SK-N-SH (cell line): ENCODE data around the gene MAPRE2. TPM values are rescaled to one million over a fixed set of nuclear protein-coding genes. Genes with fewer than 3 reads are reported as not detected.

Source experiments
- CTCF ChIA-PET: fragments of 300-600, 350-600 bp; formaldehyde crosslinking; extraction: SDS; loops from one replicate; lab custom pipeline; 2021; lab: Yijun Ruan, JAX
- POLR2A ChIA-PET: fragments of 350-600 bp; sonication (Branson Sonifier 250); formaldehyde crosslinking; extraction: SDS; loops from one replicate; lab custom pipeline; 2020; ENCODE audit warnings: antibody characterized with exemption, inconsistent platforms; lab: Yijun Ruan, JAX
- DNase-seq: peaks from one replicate; pipeline ENCODE4 v3.0.0; 2012
- H2AFZ ChIP-seq: fragments of 200-600 bp; sonication (generic); 2 replicates; pipeline ENCODE4 v1.8.1; 2016; ENCODE audit warnings: antibody characterized with exemption, mild to moderate bottlenecking, low read depth
- H3F3A ChIP-seq: fragments of 200-600 bp; sonication (generic); replicated peaks from 2 replicates; pipeline ENCODE3; 2016; ENCODE audit warnings: antibody characterized with exemption, mild to moderate bottlenecking; ENCODE audit not compliant: insufficient read depth
- H3K27ac ChIP-seq, 2 experiments: fragments of 200-500 bp in 1 of 2; fragments of 200-600 bp in 1 of 2; sonication (Bioruptor generic) in 1 of 2; sonication (generic), shearing (Covaris generic) in 1 of 2; 2 replicates each; pipeline versions ENCODE4 v1.5.1 to v1.6.1; 2014 to 2016; ENCODE audit warnings: low read depth in 2 of 2, inconsistent platforms in 1 of 2, low read length in 1 of 2, mild to moderate bottlenecking in 1 of 2, mixed read lengths in 1 of 2
- H3K27me3 ChIP-seq: fragments of 200-600 bp; sonication (generic), shearing (Covaris generic); 2 replicates; pipeline ENCODE4 v1.6.1; 2016; ENCODE audit warnings: mixed run types; ENCODE audit not compliant: insufficient read depth
- H3K36me3 ChIP-seq, 2 experiments: fragments of 200-500 bp in 1 of 2; fragments of 200-600 bp in 1 of 2; sonication (Bioruptor generic) in 1 of 2; sonication (generic) in 1 of 2; replicated peaks in 1 of 2; 2 replicates each; pipeline versions ENCODE3 to v1.5.1; 2014 to 2016; ENCODE audit warnings: low read length in 1 of 2, mild to moderate bottlenecking in 1 of 2; ENCODE audit not compliant: insufficient read depth in 2 of 2, control insufficient read depth in 1 of 2
- H3K4me1 ChIP-seq, 2 experiments: fragments of 200-500 bp in 1 of 2; fragments of 200-600 bp in 1 of 2; sonication (Bioruptor generic) in 1 of 2; sonication (generic), shearing (Covaris generic) in 1 of 2; 2 replicates each; pipeline versions ENCODE4 v1.5.1 to v1.6.1; 2014 to 2016; ENCODE audit warnings: low read depth in 1 of 2, low read length in 1 of 2, mixed run types in 1 of 2; ENCODE audit not compliant: insufficient read depth in 2 of 2, control insufficient read depth in 1 of 2
- H3K4me2 ChIP-seq: fragments of 200-600 bp; sonication (generic), shearing (Covaris generic); 2 replicates; pipeline ENCODE4 v1.6.1; 2017; ENCODE audit warnings: mixed run types
- H3K4me3 ChIP-seq, 2 experiments: fragments of 200-500 bp in 1 of 2; fragments of 200-600 bp in 1 of 2; sonication (Bioruptor generic) in 1 of 2; sonication (generic), shearing (Covaris generic) in 1 of 2; 2 replicates each; pipeline versions ENCODE4 v1.5.1 to v1.8.1; 2014 to 2016; ENCODE audit warnings: low read depth in 2 of 2, inconsistent platforms in 1 of 2, low read length in 1 of 2, mild to moderate bottlenecking in 1 of 2, mixed read lengths in 1 of 2, moderate library complexity in 1 of 2
- H3K79me2 ChIP-seq: fragments of 200-600 bp; sonication (generic); 2 replicates; pipeline ENCODE4 v1.8.1; 2017; ENCODE audit warnings: mild to moderate bottlenecking; ENCODE audit not compliant: insufficient read depth
- H3K9ac ChIP-seq: fragments of 200-600 bp; sonication (generic); 2 replicates; pipeline ENCODE4 v1.6.1; 2017; ENCODE audit warnings: mixed run types
- H3K9me2 ChIP-seq: fragments of 200-600 bp; sonication (generic); 2 replicates; pipeline ENCODE4 v1.6.1; 2017; ENCODE audit warnings: mixed run types
- H3K9me3 ChIP-seq: fragments of 200-600 bp; sonication (generic); 2 replicates; pipeline ENCODE4 v1.6.1; 2017; ENCODE audit warnings: mixed run types, mild to moderate bottlenecking, moderate library complexity
- H4K20me1 ChIP-seq: fragments of 200-600 bp; sonication (generic); 2 replicates; pipeline ENCODE4 v1.6.1; 2017; ENCODE audit warnings: mild to moderate bottlenecking, mixed run types; ENCODE audit not compliant: insufficient read depth
- CHD2 ChIP-seq: fragments of 150-350 bp; IDR thresholded peaks from 2 replicates; pipeline ENCODE4 v1.6.1; 2018; ENCODE audit warnings: low read length; ENCODE audit not compliant: partially characterized antibody
- EP300 ChIP-seq, 2 experiments: IDR thresholded peaks; 2 replicates each; pipeline versions ENCODE4 v1.4.0 to v1.6.1; 2012; ENCODE audit warnings: borderline replicate concordance in 1 of 2, low read depth in 1 of 2, low read length in 1 of 2
- FOSL2 ChIP-seq: IDR thresholded peaks from 2 replicates; pipeline ENCODE4 v1.4.0; 2012; ENCODE audit warnings: low read depth, mild to moderate bottlenecking, moderate library complexity, borderline replicate concordance
- FOXM1 ChIP-seq: IDR thresholded peaks from 2 replicates; pipeline ENCODE4 v1.4.0; 2012; ENCODE audit warnings: low read depth, mild to moderate bottlenecking
- GATA2 ChIP-seq: sonication (generic); formaldehyde crosslinking; IDR thresholded peaks from 2 replicates; pipeline ENCODE4 v1.5.0; 2020; ENCODE audit warnings: mild to moderate bottlenecking, missing genetic modification reagents
- JUND ChIP-seq: IDR thresholded peaks from 2 replicates; pipeline ENCODE4 v1.4.0; 2012
- MAX ChIP-seq: IDR thresholded peaks from 2 replicates; pipeline ENCODE4 v1.4.0; 2012; ENCODE audit warnings: low read depth
- MEF2A ChIP-seq: IDR thresholded peaks from 2 replicates; pipeline ENCODE4 v1.4.0; 2012; ENCODE audit warnings: low read depth, borderline replicate concordance
- NRF1 ChIP-seq: IDR thresholded peaks from 2 replicates; pipeline ENCODE4 v1.6.1; 2012; ENCODE audit warnings: low read depth, mild to moderate bottlenecking, low read length
- POLR2AphosphoS5 ChIP-seq: IDR thresholded peaks from 2 replicates; pipeline ENCODE4 v1.6.1; 2012; ENCODE audit warnings: low read depth, low read length
- RAD21 ChIP-seq: IDR thresholded peaks from 2 replicates; pipeline ENCODE4 v1.6.1; 2012; ENCODE audit warnings: mild to moderate bottlenecking, low read length
- SIN3A ChIP-seq: IDR thresholded peaks from 2 replicates; pipeline ENCODE4 v1.6.1; 2012; ENCODE audit warnings: low read depth, mild to moderate bottlenecking, low read length, moderate library complexity, borderline replicate concordance
- SMC3 ChIP-seq: IDR thresholded peaks from 2 replicates; pipeline ENCODE4 v1.6.1; 2012; ENCODE audit warnings: low read depth, low read length, improper control_type of control experiment
- TEAD4 ChIP-seq: IDR thresholded peaks from 2 replicates; pipeline ENCODE4 v1.4.0; 2012; ENCODE audit warnings: mild to moderate bottlenecking, borderline replicate concordance; ENCODE audit not compliant: insufficient read depth
- USF1 ChIP-seq: IDR thresholded peaks from 2 replicates; pipeline ENCODE4 v1.4.0; 2012; ENCODE audit warnings: low read depth, borderline replicate concordance
- YY1 ChIP-seq: IDR thresholded peaks from 2 replicates; pipeline ENCODE4 v1.4.0; 2012; ENCODE audit warnings: low read depth, mild to moderate bottlenecking
- ZBTB33 ChIP-seq: IDR thresholded peaks from 2 replicates; pipeline ENCODE4 v1.4.0; 2012; ENCODE audit warnings: low read depth, borderline replicate concordance
- WGBS: methylation state at CpG from one replicate; pipeline ENCODE4 v1.1.6; 2017; ENCODE audit warnings: low lambda C conversion rate; 5-methylcytosine and 5-hydroxymethylcytosine counted together
- polyA plus RNA-seq, 3 experiments: library from polyadenylated mRNA; depleted of rRNA; stranded (reverse); fragments of >200 nt; gene quantifications; 2 replicates each; pipeline ENCODE4 v1.2.3, GENCODE V29; 2012
- TF ChIP-seq, protein P1 (sequence below): IDR thresholded peaks from 2 replicates; pipeline ENCODE4 v1.6.1; 2012; ENCODE audit warnings: mild to moderate bottlenecking, low read depth, low read length, moderate library complexity
- TF ChIP-seq, protein P2 (sequence below): fragments of 150-350 bp; IDR thresholded peaks from 2 replicates; pipeline ENCODE4 v1.6.1; 2017; ENCODE audit warnings: antibody characterized with exemption, low read length, low read depth, borderline replicate concordance
- TF ChIP-seq, protein P3 (sequence below): IDR thresholded peaks from 2 replicates; pipeline ENCODE4; 2012

Gene MAPRE2
- polyA plus RNA-seq, 1 of the 3 experiments (the other 2 are of a cell fraction): 11.5 TPM

DNA sequence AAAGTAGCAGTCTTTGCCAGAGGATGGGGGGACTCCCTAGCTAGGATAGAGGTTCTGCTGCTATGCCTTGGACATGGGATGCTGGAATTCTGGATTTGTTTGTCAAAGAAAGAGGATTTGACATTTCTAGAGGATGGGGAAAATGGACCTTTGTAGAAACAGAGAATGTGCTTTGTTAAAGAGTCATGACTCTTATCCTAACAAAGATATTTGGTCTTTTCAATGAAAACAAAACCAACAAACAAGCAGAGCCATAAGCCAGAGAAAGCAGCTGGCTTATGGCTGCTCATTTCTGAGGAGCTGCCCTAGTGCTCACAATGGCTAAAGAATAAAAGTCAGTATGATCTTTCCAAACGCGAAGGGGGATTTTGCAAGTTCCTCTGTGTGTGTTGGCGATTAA, 40.8 kb upstream of the MAPRE2 start:
- Histone ChIP-seq H3K4me2 (no peak overlapping the region), H3K36me3 (no peaks in the 10 kb centered on the region), H3K4me1 (peaks cover 0 to 2% of the 10 kb centered on the region in 2 experiments; a peak in 1 of 4 replicates), H3K27ac (no peak overlapping the region), H3K27me3 (no peaks in the 10 kb centered on the region), H3K9ac (no peak overlapping the region), H3K79me2 (no peaks in the 10 kb centered on the region), H3K9me2 (no peaks in the 10 kb centered on the region), H2AFZ (no peak overlapping the region), H3F3A (no peaks in the 10 kb centered on the region), H4K20me1 (no peaks in the 10 kb centered on the region), H3K9me3 (no peaks in the 10 kb centered on the region), H3K4me3 (no peak overlapping the region)
- POLR2A ChIA-PET: no interaction called here
- no peak for DNase-seq
- WGBS: 96% methylated on average over 3 of the region's 3 CpGs
- CTCF ChIA-PET: interaction anchor here (1.7 to 3.4 kb wide), 2 partner anchors 22 to 144 kb away, joined by 4 to 17 read pairs; no protein-coding TSS in a partner anchor
- TF ChIP-seq, protein P1, sequence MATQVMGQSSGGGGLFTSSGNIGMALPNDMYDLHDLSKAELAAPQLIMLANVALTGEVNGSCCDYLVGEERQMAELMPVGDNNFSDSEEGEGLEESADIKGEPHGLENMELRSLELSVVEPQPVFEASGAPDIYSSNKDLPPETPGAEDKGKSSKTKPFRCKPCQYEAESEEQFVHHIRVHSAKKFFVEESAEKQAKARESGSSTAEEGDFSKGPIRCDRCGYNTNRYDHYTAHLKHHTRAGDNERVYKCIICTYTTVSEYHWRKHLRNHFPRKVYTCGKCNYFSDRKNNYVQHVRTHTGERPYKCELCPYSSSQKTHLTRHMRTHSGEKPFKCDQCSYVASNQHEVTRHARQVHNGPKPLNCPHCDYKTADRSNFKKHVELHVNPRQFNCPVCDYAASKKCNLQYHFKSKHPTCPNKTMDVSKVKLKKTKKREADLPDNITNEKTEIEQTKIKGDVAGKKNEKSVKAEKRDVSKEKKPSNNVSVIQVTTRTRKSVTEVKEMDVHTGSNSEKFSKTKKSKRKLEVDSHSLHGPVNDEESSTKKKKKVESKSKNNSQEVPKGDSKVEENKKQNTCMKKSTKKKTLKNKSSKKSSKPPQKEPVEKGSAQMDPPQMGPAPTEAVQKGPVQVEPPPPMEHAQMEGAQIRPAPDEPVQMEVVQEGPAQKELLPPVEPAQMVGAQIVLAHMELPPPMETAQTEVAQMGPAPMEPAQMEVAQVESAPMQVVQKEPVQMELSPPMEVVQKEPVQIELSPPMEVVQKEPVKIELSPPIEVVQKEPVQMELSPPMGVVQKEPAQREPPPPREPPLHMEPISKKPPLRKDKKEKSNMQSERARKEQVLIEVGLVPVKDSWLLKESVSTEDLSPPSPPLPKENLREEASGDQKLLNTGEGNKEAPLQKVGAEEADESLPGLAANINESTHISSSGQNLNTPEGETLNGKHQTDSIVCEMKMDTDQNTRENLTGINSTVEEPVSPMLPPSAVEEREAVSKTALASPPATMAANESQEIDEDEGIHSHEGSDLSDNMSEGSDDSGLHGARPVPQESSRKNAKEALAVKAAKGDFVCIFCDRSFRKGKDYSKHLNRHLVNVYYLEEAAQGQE: no peak
- TF ChIP-seq RAD21: no peak
- TF ChIP-seq POLR2AphosphoS5: no peak
- TF ChIP-seq GATA2 (CRISPR knock-in tag): no peak
- no peak for TF ChIP-seq TEAD4
- no peak for TF ChIP-seq USF1

- no peaks in the 10 kb centered on the region for H3K9me3 ChIP-seq
- H4K20me1 ChIP-seq: no peaks in the 10 kb centered on the region
- ChIA-PET CTCF (interaction anchor here (1.3 kb wide), 1 partner anchor 121 kb away, joined by 3 read pairs; no protein-coding TSS in a partner anchor), POLR2A (no interaction called here)
- H3F3A ChIP-seq: no peaks in the 10 kb centered on the region
- no peak overlapping the region for H3K27ac ChIP-seq
- H3K4me2 ChIP-seq: no peak overlapping the region
- no peaks in the 10 kb centered on the region for H3K27me3 ChIP-seq
- no peaks in the 10 kb centered on the region for H3K36me3 ChIP-seq
- no peaks in the 10 kb centered on the region for H3K79me2 ChIP-seq
- H3K9me2 ChIP-seq: no peaks in the 10 kb centered on the region
- H3K9ac ChIP-seq: no peak overlapping the region
- H3K4me1 ChIP-seq: peaks cover 0 to 2% of the 10 kb centered on the region in 2 experiments; a peak in 1 of 4 replicates
- 78% methylated on average over 2 of the region's 2 CpGs for WGBS
- H2AFZ ChIP-seq: no peak overlapping the region
- no peak for DNase-seq
- no peak overlapping the region for H3K4me3 ChIP-seq
- TF ChIP-seq SMC3 (no peak), MEF2A (no peak), TEAD4 (no peak), JUND (no peak), FOSL2 (no peak), CHD2 (no peak), RAD21 (no peak), FOXM1 (no peak), SIN3A (no peak), MAX (no peak), EP300 (IDR thresholded peaks at IDR 0.05; ENCODE audit: borderline replicate concordance in 1 of 2, low read depth in 1 of 2, low read length in 1 of 2) (no peak), YY1 (no peak), ZBTB33 (no peak), NRF1 (no peak)
- TF ChIP-seq, protein P2, sequence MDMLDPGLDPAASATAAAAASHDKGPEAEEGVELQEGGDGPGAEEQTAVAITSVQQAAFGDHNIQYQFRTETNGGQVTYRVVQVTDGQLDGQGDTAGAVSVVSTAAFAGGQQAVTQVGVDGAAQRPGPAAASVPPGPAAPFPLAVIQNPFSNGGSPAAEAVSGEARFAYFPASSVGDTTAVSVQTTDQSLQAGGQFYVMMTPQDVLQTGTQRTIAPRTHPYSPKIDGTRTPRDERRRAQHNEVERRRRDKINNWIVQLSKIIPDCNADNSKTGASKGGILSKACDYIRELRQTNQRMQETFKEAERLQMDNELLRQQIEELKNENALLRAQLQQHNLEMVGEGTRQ: no peak
- TF ChIP-seq, protein P3, sequence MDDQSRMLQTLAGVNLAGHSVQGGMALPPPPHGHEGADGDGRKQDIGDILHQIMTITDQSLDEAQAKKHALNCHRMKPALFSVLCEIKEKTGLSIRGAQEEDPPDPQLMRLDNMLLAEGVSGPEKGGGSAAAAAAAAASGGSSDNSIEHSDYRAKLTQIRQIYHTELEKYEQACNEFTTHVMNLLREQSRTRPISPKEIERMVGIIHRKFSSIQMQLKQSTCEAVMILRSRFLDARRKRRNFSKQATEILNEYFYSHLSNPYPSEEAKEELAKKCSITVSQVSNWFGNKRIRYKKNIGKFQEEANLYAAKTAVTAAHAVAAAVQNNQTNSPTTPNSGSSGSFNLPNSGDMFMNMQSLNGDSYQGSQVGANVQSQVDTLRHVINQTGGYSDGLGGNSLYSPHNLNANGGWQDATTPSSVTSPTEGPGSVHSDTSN: no peak
These were observed 39.1 kb upstream of the MAPRE2 start for GRCh38 chr18:35002120-35002519.
